Uterus (tissue), 4 donors: Measurements from ENCODE around the gene RASAL1. TPM values are rescaled to one million over a fixed set of nuclear protein-coding genes. Genes with fewer than 3 reads are reported as not detected.

Experiments used
- DNase-seq, 2 donors: peaks; one replicate each; pipeline ENCODE4 v3.0.0-alpha.2; 2019 to 2020
- H3K27ac ChIP-seq, 2 donors: fragments of 200-600 bp; sonication (generic); 1 replicate in 1 of 2; 2 replicates in 1 of 2; pipeline ENCODE4 v1.5.1; 2016 to 2018
- H3K27me3 ChIP-seq, 2 donors: fragments of 200-600 bp; sonication (generic); one replicate each; pipeline ENCODE4 v1.5.1; 2018 to 2019; ENCODE audit warnings: control low read depth in 1 of 2
- H3K36me3 ChIP-seq, 2 donors: fragments of 200-600 bp; sonication (generic); one replicate each; pipeline ENCODE4 v1.5.1; 2019; ENCODE audit warnings: control low read depth in 1 of 2
- H3K4me1 ChIP-seq, 2 donors: fragments of 200-600 bp; sonication (generic); one replicate each; pipeline ENCODE4 v1.5.1; 2018 to 2019; ENCODE audit warnings: control low read depth in 1 of 2
- H3K4me3 ChIP-seq, 2 donors: fragments of 200-600 bp; sonication (generic); 1 replicate in 1 of 2; 2 replicates in 1 of 2; pipeline ENCODE4 v1.5.1; 2018 to 2019; ENCODE audit warnings: mild to moderate bottlenecking in 1 of 2
- H3K9me3 ChIP-seq, 2 donors: fragments of 200-600 bp; sonication (generic); one replicate each; pipeline ENCODE4 v1.5.1; 2019; ENCODE audit warnings: control low read depth in 1 of 2
- CTCF ChIP-seq, 4 experiments: fragments of 200-600 bp in 2 of 4; fragments of 450-650 bp in 2 of 4; sonication (generic) in 2 of 4; IDR thresholded peaks; one replicate each; pipeline ENCODE4 v1.5.1; 2016 to 2019; ENCODE audit warnings: antibody characterized with exemption in 4 of 4, mild to moderate bottlenecking in 2 of 4, moderate library complexity in 1 of 4
- POLR2A ChIP-seq, 2 donors: fragments of 450-650 bp; IDR thresholded peaks; one replicate each; pipeline ENCODE4 v1.6.1; 2016; ENCODE audit warnings: antibody characterized with exemption in 2 of 2, mild to moderate bottlenecking in 1 of 2, moderate library complexity in 1 of 2
- intact Hi-C: fragments of 100-400 bp; cut with DNase I; formaldehyde crosslinking; loops from one replicate; pipeline ENCODE4 v1.15.1; 2023; ENCODE audit warnings: low total_unique reads
- total RNA-seq, 4 donors: library from RNA; depleted of rRNA in 3 of 4; stranded (reverse); fragments of >200 nt in 3 of 4; gene quantifications; one replicate each; pipeline versions ENCODE4 v1.1.0 to v1.2.4, GENCODE V29; 2014 to 2023
- donor health status: DM: yes; HTN: yes; CAD: no.

The RASAL1 gene
- total RNA-seq, 4 donors from 2014 or later = 6.8 TPM; not detected in 3

DNA sequence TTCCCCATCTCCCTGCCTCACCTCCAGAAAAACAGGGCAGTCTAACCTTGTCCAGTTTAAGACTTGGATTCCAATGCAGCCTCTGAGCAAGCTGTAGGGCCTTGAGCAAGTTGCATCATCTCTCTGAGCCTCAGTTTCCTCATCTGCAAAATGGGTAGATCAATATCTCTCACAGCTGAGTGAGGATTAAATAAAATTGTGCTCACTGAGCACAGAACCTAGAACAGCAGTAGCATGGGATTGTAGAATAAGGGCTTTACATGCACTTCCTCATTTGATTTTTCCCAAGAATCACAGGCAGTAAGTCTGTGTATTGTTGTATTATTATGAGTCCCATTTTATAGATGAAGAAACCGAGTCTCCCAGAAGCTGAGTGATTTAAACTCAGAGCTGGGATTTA is 77.0 kb downstream of the RASAL1 start:
- intact Hi-C loops = no loop called here
- TF ChIP-seq CTCF (IDR thresholded peaks at IDR 0.05) (no peak), POLR2A (IDR thresholded peaks at IDR 0.05) (no peak)
- DNase-seq = no peak
- Histone ChIP-seq H3K4me1 (peaks cover 0 to 11% of the 10 kb centered on the region in 2 donors), H3K27me3 (no peaks in the 10 kb centered on the region), H3K4me3 (no peak overlapping the region), H3K27ac (no peak overlapping the region), H3K36me3 (no peaks in the 10 kb centered on the region), H3K9me3 (no peaks in the 10 kb centered on the region)

GRCh38 chr12:113057565-113058485 is 77.7 kb downstream of the RASAL1 start:
- Histone ChIP-seq H3K4me3 (no peak overlapping the region), H3K27ac (no peak overlapping the region), H3K4me1 (peaks cover 0 to 11% of the 10 kb centered on the region in 2 donors), H3K27me3 (no peaks in the 10 kb centered on the region), H3K9me3 (no peaks in the 10 kb centered on the region), H3K36me3 (no peaks in the 10 kb centered on the region)
- TF ChIP-seq POLR2A (IDR thresholded peaks at IDR 0.05) (no peak), CTCF (IDR thresholded peaks at IDR 0.05) (no peak)
- no peak for DNase-seq
- intact Hi-C loops = no loop called here

DNA sequence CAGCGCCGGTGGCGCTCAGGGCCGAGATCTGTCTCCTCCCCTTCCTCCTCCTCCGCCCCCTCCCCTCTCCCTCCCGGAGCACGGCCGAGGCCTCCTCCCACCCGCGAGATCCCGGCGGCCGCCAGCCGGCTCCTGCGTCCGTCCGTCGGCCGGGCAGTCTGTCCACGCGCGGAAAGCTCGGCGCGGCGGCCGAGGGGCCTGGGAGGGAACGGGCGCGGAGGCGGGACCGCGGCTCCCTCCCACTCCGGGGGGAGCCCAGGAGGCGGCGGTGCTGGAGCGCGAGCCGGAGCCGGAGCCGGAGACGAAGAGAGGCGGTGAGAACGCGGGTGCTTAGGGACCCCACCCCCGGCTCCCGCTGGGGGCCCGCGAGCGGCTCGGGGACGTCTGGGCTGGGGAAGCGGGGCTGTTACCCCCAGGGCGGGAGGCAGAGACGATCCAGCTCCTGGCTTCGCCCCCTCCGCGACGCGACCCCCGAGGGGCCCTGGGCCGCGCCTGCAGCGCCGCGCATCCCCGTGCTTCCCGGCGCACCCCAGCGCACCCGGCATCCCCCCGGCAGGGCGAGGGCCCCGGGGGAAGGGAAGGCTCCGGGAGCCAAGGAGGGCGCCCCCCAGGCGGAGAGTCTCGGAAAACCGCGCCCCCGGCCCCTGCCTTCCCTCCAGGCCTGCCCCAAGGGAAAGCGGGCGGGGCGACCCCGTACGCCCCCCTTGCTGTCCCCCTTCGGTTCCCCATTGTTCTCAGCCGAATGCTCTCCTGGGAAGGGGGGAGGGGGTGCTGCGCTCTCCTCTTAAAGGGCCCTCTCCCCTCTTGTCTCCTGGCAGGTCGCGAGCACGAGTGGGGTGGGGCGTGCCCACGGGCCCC is 78.7 kb downstream of the RASAL1 start, which contains the start of gene DTX1:
TSS of gene DTX1 (plus strand) at position 100 of the 858 bp plus-strand sequence. CDS start 1,463 bp downstream, outside the sequence.
- intact Hi-C loops = no loop called here
- H3K36me3 ChIP-seq = no peaks in the 10 kb centered on the region

GRCh38 chr12:113056381-113056630 is 79.3 kb downstream of the RASAL1 start:
- Histone ChIP-seq H3K27ac (no peak overlapping the region), H3K9me3 (no peaks in the 10 kb centered on the region), H3K36me3 (no peaks in the 10 kb centered on the region), H3K4me1 (peaks cover 0 to 11% of the 10 kb centered on the region in 2 donors), H3K27me3 (no peaks in the 10 kb centered on the region), H3K4me3 (peak overlapping the region in 1 of 2 donors; percentile 6)
- no peak for TF ChIP-seq POLR2A (IDR thresholded peaks at IDR 0.05)
- TF ChIP-seq CTCF (IDR thresholded peaks at IDR 0.05) = no peak
- no peak for DNase-seq
- intact Hi-C loops = no loop called here

More for the DNA sequence above, 78.7 kb downstream of the RASAL1 start, which contains the start of gene DTX1:
- no peak for DNase-seq
- no peak within 1 kb of the TSS for H3K27ac ChIP-seq
- H3K27me3 ChIP-seq = no peaks in the 10 kb centered on the region
- peak within 1 kb of the TSS; percentile 6 to 14 for H3K4me3 ChIP-seq
- H3K4me1 ChIP-seq = peaks cover 0 to 11% of the 10 kb centered on the region in 2 donors
- H3K9me3 ChIP-seq = no peaks in the 10 kb centered on the region
- no peak for TF ChIP-seq CTCF (IDR thresholded peaks at IDR 0.05)
